Stimulated activated CD4-positive, alpha-beta T cell treated with anti-CD3 and anti-CD28 coated beads, Interleukin-15, amount 100 ng/mL, for 1 hour (primary cell): ENCODE data around the gene URM1.
A peak's percentile ranks its signal among the peaks of the same experiment; 100 is the strongest.

ENCODE experiments used
- DNase-seq, 2 donors: peaks; one replicate each; pipeline ENCODE4 v3.0.0-alpha.2; 2020; ENCODE audit warnings: low read depth in 1 of 2, low spot score in 1 of 2

The URM1 gene

GRCh38 chr9:128344931-128345605, 26.1 kb upstream of the URM1 start:
- no peak for DNase-seq

- DNase-seq: no peak
These were observed 22.0 kb upstream of the URM1 start for GRCh38 chr9:128349125-128349524.

- no peak for DNase-seq
These were observed 21.4 kb upstream of the URM1 start for GRCh38 chr9:128349772-128350171.

- DNase-seq: no peak
These were observed 15.7 kb upstream of the URM1 start for GRCh38 chr9:128355451-128355850.

GRCh38 chr9:128358090-128358489, 13.1 kb upstream of the URM1 start:
- no peak for DNase-seq

GRCh38 chr9:128358861-128359260, 12.3 kb upstream of the URM1 start:
- DNase-seq: no peak

GRCh38 chr9:128360826-128361225, 10.3 kb upstream of the URM1 start:
- DNase-seq: no peak

- DNase-seq: no peak
These were observed 9.7 kb upstream of the URM1 start for GRCh38 chr9:128361296-128361985.

GRCh38 chr9:128361986-128362646, 9.1 kb upstream of the URM1 start:
- DNase-seq: peak; percentile 39 to 40

- no peak for DNase-seq
These were observed 8.4 kb upstream of the URM1 start for GRCh38 chr9:128362774-128363173.

- DNase-seq: no peak
These were observed 5.6 kb upstream of the URM1 start for GRCh38 chr9:128365525-128365924.

GRCh38 chr9:128369024-128369706, 2.0 kb upstream of the URM1 start:
- DNase-seq: no peak

GRCh38 chr9:128370367-128370751, 815 bp upstream of the URM1 start:
- DNase-seq: no peak

GRCh38 chr9:128371630-128372117, 500 bp downstream of the URM1 start:
- no peak for DNase-seq

GRCh38 chr9:128372188-128372641, 1.0 kb downstream of the URM1 start:
- no peak for DNase-seq

GRCh38 chr9:128372784-128373183, 1.6 kb downstream of the URM1 start:
- no peak for DNase-seq

GRCh38 chr9:128374221-128374675, 3.1 kb downstream of the URM1 start:
- no peak for DNase-seq

GRCh38 chr9:128375865-128376264, 4.7 kb downstream of the URM1 start:
- DNase-seq: no peak

- DNase-seq: no peak
These were observed 11.1 kb downstream of the URM1 start for GRCh38 chr9:128382261-128382660.

GRCh38 chr9:128383007-128383753, 12.0 kb downstream of the URM1 start:
- no peak for DNase-seq

GRCh38 chr9:128383791-128384190, 12.6 kb downstream of the URM1 start:
- DNase-seq: no peak
